Vagina (tissue), 2 donors: ENCODE data around the gene TNK2. TPM values are rescaled to one million over a fixed set of nuclear protein-coding genes. Genes with fewer than 3 reads are reported as not detected.
"Not testable (repeated sequence)": the region's sequence is repeated elsewhere in the genome, so short reads cannot be mapped to it uniquely, and the experiment has no call there.

Experiments
- DNase-seq, 2 donors: peaks; one replicate each; pipeline ENCODE4 v3.0.0-alpha.2; 2017; ENCODE audit errors: extremely low spot score in 2 of 2
- H3K27ac ChIP-seq: fragments of 200-600 bp; sonication (generic); one replicate; pipeline ENCODE4 v1.5.1; 2019
- H3K27me3 ChIP-seq: fragments of 200-600 bp; sonication (generic); one replicate; pipeline ENCODE4 v1.5.1; 2019
- H3K36me3 ChIP-seq, 2 donors: fragments of 200-600 bp; sonication (generic); one replicate each; pipeline ENCODE4 v1.5.1; 2017 to 2019
- H3K4me1 ChIP-seq: fragments of 200-600 bp; sonication (generic); one replicate; pipeline ENCODE4 v1.5.1; 2019
- H3K4me3 ChIP-seq, 2 donors: fragments of 200-600 bp; sonication (generic); 1 replicate in 1 of 2; 2 replicates in 1 of 2; pipeline ENCODE4 v1.5.1; 2016 to 2019
- H3K9me3 ChIP-seq: fragments of 200-600 bp; sonication (generic); one replicate; pipeline ENCODE4 v1.5.1; 2019
- CTCF ChIP-seq, 3 experiments: fragments of 450-650 bp in 2 of 3; fragments of 200-600 bp in 1 of 3; sonication (generic) in 1 of 3; IDR thresholded peaks; one replicate each; pipeline ENCODE4 v1.5.1; 2017 to 2019; ENCODE audit warnings: antibody characterized with exemption in 3 of 3, mild to moderate bottlenecking in 2 of 3, moderate library complexity in 2 of 3
- POLR2A ChIP-seq, 2 donors: fragments of 450-650 bp; IDR thresholded peaks; one replicate each; pipeline ENCODE4 v1.6.1; 2017; ENCODE audit warnings: antibody characterized with exemption in 2 of 2, mild to moderate bottlenecking in 2 of 2, moderate library complexity in 2 of 2
- POLR2AphosphoS5 ChIP-seq, 2 donors: sonication (generic); formaldehyde crosslinking; IDR thresholded peaks; one replicate each; pipeline ENCODE4 v1.9.0; 2017; ENCODE audit warnings: antibody characterized with exemption in 2 of 2, mild to moderate bottlenecking in 2 of 2, low read depth in 1 of 2; ENCODE audit not compliant: insufficient read depth in 1 of 2
- intact Hi-C: fragments of 100-400 bp; cut with DNase I; formaldehyde crosslinking; loops from one replicate; pipeline ENCODE4 v1.15.1; 2023
- total RNA-seq: library from RNA; depleted of rRNA; stranded (reverse); fragments of >200 nt; gene quantifications from one replicate; pipeline ENCODE4 v1.2.3, GENCODE V29; 2016

The TNK2 gene
- total RNA-seq, 1 donor from 2014 or later: 41.5 TPM

- no peak overlapping the region for H3K27ac ChIP-seq
- H3K4me1 ChIP-seq: no peaks in the 10 kb centered on the region
- DNase-seq: no peak
- TF ChIP-seq POLR2A (IDR thresholded peaks at IDR 0.05) (no peak), CTCF (IDR thresholded peaks at IDR 0.05) (no peak), POLR2AphosphoS5 (IDR thresholded peaks at IDR 0.05; ENCODE audit: insufficient read depth in 1 of 2, low read depth in 1 of 2) (no peak)
- no peaks in the 10 kb centered on the region for H3K27me3 ChIP-seq
- no peaks in the 10 kb centered on the region for H3K36me3 ChIP-seq
- H3K9me3 ChIP-seq: no peaks in the 10 kb centered on the region
- H3K4me3 ChIP-seq: no peak overlapping the region
- intact Hi-C loops: no loop called here
Observed at GRCh38 chr3:195825191-195825588, 83.2 kb downstream of the TNK2 start.

- intact Hi-C loops: not testable (repeated sequence)
Observed at GRCh38 chr3:195824425-195825190, 83.7 kb downstream of the TNK2 start.

GRCh38 chr3:195823999-195824398 is 84.4 kb downstream of the TNK2 start:
- H3K4me1 ChIP-seq: no peaks in the 10 kb centered on the region
- H3K27me3 ChIP-seq: no peaks in the 10 kb centered on the region
- TF ChIP-seq CTCF (IDR thresholded peaks at IDR 0.05): no peak
- TF ChIP-seq POLR2AphosphoS5 (IDR thresholded peaks at IDR 0.05; ENCODE audit: insufficient read depth in 1 of 2, low read depth in 1 of 2): no peak
- no peak for TF ChIP-seq POLR2A (IDR thresholded peaks at IDR 0.05)
- intact Hi-C loops: no loop called here
- no peaks in the 10 kb centered on the region for H3K9me3 ChIP-seq
- no peaks in the 10 kb centered on the region for H3K36me3 ChIP-seq
- H3K27ac ChIP-seq: no peak overlapping the region
- no peak for DNase-seq
- no peak overlapping the region for H3K4me3 ChIP-seq

More at GRCh38 chr3:195824425-195825190, 83.7 kb downstream of the TNK2 start:
- H3K4me1 ChIP-seq, H3K27ac ChIP-seq, H3K4me3 ChIP-seq, DNase-seq, H3K9me3 ChIP-seq, H3K36me3 ChIP-seq, H3K27me3 ChIP-seq: not testable (repeated sequence)

GRCh38 chr3:195823280-195823679 is 85.1 kb downstream of the TNK2 start:
- Histone ChIP-seq H3K27me3 (no peaks in the 10 kb centered on the region), H3K4me1 (no peaks in the 10 kb centered on the region), H3K4me3 (no peak overlapping the region), H3K9me3 (no peaks in the 10 kb centered on the region), H3K36me3 (no peaks in the 10 kb centered on the region), H3K27ac (no peak overlapping the region)
- TF ChIP-seq POLR2AphosphoS5 (IDR thresholded peaks at IDR 0.05; ENCODE audit: insufficient read depth in 1 of 2, low read depth in 1 of 2) (no peak), POLR2A (IDR thresholded peaks at IDR 0.05) (no peak), CTCF (IDR thresholded peaks at IDR 0.05) (no peak)
- intact Hi-C loops: no loop called here
- DNase-seq: no peak

- intact Hi-C loops: no loop called here
- Histone ChIP-seq H3K27me3 (no peaks in the 10 kb centered on the region), H3K27ac (no peak overlapping the region), H3K36me3 (no peaks in the 10 kb centered on the region), H3K4me1 (no peaks in the 10 kb centered on the region), H3K4me3 (no peak overlapping the region), H3K9me3 (no peaks in the 10 kb centered on the region)
- TF ChIP-seq CTCF (IDR thresholded peaks at IDR 0.05): no peak
- TF ChIP-seq POLR2A (IDR thresholded peaks at IDR 0.05): no peak
- no peak for TF ChIP-seq POLR2AphosphoS5 (IDR thresholded peaks at IDR 0.05; ENCODE audit: insufficient read depth in 1 of 2, low read depth in 1 of 2)
- DNase-seq: no peak
Observed at GRCh38 chr3:195822131-195822696, 86.1 kb downstream of the TNK2 start.
